Activated CD4-positive, alpha-beta T cell treated with anti-CD3 and anti-CD28 coated beads, Interleukin-10, Interleukin-2, amounts not matched to agents 100 ng/mL and 50 ng/mL, durations not matched to agents 16 hours and 8 hours (primary cell): ENCODE results near the gene RALGDS.

ENCODE experiments used
- DNase-seq: peaks from one replicate; pipeline ENCODE4 v3.0.0-alpha.2; 2020

The RALGDS gene

DNA sequence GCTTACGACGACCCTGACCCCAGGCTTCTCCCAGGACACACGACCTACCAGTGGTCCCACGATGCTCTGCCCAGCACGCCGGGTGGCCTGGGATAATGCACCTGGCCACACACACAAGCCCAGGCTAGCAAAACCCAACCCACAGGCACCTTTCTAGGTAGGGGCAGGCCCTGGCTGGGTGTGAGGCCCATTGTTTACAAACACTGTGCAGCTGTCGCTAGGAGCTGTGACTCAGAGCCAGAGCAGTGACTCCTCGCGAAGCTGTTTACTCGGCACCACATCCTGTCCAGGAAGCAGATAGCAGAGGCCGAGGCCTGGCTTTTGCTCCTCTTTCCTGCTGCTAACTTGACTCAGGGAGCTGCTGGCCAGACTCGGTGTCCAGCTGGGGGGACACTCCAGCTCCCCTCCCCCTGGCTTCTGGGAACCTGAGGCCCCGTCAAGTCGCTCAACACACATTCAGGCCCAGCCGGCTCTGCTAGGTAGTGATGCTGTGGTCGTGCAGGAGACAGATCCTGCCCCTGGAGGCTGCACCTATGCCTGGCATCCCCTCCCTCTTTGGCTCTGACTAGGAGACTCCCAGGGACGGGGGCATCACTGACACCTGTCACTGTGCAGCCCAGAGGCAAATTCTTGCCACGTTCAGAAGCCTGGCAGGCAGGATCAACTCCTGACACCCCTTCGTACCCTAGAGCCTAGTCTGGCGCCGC lies 12.8 kb upstream of the RALGDS start:
- peak; percentile 96 for DNase-seq

DNA sequence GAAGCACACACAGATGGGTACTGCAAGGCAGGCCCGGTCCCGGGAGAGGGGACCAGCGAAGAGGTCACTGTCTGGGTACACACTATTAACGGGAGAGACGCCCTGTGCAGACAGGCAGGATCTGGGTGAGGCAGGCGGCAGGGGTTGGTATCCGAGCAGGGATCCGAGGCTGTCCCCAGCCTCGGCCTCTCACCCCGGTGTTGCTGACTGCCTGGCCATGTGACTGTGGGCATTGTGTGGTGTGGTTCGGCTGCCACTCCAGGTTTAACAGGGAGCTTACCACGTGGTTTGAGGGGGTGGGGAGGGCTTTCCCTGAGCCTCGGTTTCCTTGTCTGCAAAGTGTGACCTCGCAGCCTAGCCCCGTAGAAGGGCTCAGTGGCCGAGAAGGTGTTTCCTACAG lies 11.1 kb upstream of the RALGDS start:
- no peak for DNase-seq

DNA sequence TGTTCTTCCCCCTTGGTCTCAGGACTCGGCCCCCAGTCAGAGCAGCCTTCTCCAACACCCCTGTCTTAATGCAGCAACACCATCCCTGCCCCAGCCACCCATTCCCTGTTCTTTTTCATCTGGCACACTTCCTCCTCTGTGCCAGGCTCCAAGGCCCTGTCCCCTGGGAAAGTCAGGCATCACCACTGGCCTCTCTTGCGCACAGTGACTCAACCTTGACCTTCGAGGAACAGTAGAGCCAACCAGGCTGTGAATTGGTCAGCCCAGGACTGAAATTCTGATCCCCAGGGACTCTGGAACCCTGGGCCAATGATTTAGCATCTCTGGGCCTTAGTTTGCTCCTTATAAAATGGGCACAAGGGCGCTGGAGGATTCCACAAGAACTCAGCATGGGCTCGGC lies 10.5 kb upstream of the RALGDS start:
- DNase-seq = no peak

DNA sequence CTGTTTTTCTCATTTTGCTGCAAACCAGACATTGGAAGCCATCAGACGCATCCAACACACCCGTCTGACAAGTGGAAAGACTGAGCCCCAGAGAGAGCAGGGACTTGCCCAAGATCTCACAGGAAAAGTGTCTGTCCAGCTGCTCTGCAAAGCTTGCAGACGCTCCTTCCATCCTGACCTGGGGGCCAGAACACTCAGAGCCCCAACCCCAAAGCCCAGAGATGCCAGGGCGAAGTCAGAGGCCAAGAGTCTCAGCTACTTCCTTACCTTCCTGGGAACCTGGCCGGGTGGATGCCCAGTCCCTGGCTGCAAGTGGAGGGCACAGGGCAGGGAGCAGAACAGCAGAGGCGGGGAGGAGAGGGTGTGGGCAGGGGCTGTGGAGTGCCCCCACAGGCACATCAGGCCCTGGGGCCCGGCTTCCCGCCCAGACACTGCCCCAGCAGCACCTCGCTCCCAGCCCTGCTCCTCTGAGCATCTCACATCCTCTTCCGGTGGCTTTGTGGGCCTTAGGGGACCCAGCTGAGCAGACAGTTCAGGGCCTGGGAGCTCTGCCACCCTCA lies 9.7 kb upstream of the RALGDS start:
- DNase-seq = peak; percentile 82

DNA sequence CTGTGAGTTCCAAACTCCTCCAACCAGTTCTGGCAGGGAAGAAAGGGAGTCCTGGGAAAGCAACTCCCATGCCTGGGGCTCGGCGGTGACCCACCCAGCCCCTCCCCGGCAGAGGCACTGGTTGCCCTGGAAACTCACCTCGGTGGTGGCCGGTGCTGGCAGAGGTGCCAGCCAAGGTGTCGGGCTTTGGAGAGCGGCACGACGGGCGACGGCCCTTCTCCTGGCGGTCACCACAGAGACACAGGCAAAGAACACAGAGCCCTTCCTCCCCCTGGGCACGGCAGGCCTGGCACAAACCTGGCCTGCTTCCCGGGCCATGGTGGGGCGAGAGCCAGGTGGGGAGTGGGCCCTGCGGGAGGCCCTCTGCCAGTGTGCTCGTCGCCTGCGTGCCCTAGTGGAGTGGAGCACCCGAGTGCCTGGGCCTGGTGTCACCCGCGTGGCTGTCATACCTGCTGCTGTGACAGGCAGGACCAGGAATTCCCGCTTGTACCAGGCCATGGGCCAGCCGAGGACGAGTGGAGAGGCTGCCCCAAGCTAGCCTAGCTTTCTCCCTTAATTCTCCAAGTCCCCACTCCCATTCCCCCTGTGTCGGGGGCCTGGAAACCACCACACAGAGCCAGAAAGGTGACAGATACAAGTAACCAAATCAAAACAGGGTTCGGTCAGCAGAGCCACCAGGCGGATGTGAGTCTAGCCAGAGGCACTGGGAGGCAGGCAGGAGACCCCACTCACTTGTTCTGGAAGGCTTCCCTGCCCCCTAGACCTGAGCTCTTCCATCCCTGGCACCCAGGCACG lies 8.2 kb upstream of the RALGDS start:
- no peak for DNase-seq

DNA sequence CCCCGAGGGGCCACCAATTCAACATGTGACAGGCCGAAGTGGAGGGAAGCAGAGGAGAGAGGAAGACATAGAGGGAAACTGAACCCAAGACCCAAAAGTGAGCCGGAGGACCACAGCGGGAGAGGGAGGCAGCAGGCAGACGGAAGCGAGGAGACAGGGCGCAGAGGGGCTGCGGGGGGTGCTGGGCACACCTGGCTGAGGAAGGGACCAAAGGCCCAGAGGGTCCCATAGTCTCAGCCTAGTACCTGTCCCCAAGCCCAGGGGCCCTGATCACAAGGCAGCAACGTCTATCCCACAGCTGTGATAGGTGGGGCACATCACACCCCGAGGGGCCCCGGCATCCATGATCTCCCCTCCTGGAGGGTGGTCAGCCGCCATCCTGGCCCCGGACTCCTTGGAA lies 7.1 kb upstream of the RALGDS start:
- no peak for DNase-seq

DNA sequence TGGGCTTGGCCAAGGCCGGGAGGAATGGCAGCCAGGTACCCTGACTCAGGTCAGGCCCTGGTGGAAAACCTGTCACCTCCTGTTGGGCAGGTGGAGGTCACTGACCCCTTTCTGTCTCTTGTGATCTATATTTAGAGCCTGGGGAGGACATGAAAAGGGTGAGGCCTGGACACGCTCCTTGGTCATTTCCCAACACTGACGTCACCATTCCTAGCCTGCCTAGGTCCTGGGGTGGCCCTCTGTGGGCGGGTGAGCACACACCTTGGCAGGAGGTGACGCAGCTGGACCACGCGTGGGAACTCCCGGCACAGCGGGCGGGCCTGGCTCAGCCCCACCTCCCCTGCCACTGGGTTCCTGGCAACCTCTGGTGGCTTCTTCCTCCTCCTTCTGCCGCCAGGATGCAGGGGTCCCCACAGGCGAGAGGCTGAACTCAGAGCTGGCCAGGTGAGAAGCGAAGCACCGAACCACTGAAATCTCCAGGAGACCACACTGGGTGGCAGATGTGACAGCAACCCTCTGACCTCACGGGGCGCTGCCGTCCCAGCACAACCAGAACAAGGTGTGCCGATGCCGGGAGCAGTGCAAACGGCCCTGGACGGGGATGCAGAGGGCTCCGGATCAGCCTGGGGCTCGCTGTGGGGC lies 6.4 kb upstream of the RALGDS start:
- DNase-seq = peak; percentile 44

DNA sequence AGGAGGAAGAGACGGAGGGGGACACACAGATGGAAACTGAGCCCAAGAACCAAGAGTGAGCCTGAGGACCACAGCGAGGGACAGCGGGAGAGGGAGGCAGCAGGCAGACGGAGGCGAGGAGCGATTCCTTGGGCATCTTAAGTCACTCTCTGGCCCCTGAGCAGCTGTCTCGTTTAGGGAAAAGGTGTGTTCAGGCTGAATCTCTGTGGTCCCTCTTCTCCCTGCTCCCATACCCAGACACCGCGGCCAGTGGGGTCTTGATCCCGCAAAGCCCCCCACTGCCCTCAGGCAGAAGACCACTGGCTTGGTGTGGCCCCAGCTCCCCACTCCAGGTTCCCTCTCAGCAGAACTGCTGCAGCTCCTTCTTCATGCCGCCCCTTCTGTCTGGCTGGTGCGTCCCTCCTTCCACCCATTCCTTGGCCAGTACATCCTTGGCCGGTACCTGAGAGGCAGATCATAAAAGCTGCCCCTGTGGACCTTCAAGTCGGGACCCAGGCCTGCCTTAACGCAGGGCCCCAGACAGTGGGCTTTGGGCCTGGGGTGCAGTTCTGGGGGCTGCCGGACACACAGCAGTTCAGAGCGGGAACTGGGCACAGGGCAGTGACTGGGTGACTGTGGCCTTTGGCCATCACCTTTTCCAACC lies 5.8 kb upstream of the RALGDS start:
- no peak for DNase-seq

DNA sequence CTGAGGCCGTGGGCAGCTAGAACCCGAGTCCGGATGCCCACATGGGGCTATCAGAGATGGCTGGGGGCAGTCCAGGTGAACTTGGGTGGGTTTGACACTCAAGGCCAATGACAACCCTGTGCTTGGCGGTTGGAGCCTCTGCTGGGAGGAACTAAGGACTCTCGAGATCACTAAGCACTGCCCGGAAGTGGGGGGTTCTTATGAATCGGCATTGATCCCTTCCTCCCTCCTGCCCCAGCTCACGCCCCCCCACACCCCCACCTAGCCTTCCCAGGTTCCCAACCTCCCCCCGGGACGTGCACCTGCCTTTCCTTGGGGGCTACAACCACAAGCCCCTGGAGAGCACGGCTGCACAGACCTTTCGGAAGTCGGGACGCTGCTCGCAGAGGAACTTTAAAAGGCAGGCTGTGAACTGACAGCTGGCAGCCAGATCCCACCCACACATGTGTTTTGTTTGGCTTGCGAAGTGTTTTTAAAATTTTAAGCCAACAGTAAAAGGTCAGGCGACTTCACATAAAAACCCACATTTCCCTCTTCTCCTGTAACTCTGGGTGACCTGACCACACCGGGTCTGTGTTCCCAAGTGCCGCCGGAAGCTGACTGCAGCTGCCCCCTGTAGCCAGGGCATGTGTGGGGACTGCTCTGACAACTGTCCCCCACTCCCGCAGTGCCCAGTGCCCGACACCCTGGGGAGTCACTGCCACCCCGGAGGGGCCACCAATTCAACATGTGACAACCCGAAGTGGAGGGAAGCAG lies 5.1 kb upstream of the RALGDS start:
- DNase-seq = peak; percentile 43

DNA sequence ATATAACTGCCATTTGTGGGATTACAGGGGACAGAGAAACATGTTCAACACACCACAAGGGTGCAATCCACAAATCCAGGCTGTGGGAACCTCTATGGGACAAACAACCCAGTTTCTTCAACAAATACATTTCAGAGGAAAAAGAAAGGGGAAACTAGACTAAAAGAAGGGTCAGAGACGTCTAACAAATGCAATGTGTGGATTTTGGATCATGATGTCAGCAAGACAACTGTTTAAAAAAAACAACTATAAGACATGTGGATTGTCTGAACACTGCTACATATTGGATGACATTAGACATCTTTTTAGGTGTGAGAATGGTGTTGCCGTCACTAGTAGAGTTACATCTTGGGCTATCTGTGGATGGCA lies 3.9 kb upstream of the RALGDS start:
- no peak for DNase-seq

DNA sequence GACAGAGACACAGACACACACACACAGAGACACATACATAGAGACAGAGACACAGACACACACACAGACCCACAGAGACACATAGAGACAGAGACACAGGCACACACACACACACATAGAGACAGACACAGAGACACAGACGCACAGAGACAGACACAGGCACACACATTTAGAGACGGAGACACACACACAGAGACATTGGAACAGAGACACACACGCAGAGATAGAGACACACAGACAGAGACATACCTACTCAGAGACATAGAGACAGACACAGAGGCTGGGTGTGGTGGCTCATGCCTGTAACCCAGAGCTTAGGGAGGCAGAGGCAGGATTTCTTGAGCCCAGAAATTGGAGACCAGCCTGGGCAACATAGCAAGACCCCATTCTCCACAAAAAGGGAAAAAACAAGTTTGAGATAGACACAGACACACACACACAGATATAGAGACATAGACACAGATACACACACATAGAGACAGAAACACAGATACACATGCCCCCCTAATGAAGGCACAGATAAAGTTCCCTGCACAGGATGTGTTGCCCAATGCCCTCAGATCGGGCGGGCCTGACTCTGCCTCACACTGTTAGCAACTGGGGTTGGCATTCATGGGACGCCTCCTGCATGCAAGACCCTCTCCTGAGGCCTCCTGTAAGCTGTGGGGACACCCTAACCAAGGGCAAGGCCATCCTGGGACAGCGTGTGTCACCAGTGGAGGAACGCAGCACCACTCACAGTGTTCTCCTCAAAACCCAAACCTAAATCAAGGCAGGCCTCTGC lies 3.3 kb upstream of the RALGDS start:
- DNase-seq = no peak

DNA sequence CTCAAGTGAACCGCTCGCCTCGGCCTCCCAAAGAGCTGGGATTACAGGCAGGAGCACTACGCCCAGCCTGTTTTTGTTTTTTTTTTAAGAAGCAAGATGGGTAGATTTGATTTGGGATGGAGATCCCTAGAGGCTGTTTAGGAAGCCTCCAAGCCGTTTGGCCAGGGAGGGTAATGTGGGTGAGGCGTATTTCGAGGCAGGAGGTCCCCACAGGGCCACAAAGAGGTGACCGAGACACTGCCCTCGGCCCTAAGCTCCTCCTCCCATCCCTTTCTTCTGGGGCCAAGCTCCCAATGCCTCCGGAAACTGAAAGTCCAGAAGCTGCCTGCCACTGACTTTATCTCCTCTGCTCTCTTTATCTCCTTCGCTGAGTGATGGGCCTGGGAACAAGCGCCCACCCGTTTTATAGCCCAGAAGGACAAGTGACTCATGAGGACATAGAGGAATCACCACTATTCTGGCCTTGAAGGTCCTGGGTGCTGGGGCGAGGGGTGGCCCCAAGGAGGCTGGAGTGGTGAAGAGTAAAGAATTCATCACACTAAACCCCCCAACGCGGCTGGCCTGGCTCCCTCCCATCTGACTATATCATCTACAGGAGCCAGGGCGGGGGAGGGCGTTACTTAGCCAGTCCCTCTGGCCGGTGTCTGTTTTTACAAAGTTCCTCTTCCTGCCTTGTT lies 2.0 kb upstream of the RALGDS start:
- no peak for DNase-seq

DNA sequence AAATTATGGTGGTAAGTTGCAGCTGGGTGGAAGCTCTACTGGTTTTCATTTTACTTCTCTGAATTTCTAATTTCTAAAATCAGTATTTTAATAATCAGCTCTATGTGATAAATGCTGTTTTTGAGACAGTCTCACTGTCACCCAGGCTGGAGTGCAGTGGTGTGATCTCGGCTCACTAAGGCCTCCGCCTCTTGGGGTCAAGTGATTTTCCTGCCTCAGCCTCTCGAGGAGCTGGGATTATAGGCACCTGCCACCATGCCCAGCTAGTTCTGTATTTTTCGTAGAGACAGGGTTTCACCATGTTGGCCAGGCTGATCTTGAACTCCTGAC lies 1.5 kb upstream of the RALGDS start:
- DNase-seq = no peak

DNA sequence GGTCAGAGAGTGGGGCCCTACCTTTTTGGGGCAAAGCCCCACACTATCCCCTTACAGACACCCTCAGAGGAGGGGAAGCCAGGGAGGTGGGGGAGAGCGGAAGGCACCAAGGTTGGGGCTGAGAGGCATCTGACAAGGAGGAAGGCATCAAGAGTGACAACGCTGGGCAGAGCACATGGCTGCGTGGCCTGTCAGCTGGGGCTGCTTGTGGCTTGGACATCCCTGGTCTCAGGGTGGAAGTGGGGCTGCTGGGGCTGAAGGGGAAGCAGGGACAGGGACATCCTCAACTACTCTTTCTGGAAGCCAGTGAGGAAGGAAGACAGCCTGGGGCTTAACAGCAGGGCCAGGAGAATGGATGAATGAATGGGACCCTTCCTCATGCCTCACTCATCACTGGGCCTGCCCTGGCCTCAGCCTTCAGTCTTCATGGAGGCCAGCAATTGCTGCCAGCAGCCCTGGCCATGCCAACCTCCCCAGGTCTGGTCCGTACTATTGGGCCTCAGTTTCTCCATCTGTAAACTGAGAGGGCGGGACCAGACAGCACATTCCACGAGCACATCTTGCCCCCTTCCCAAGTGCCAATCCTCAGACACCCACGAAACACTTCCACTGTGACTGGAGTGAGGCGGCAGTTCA lies 993 bp upstream of the RALGDS start:
- DNase-seq = no peak

DNA sequence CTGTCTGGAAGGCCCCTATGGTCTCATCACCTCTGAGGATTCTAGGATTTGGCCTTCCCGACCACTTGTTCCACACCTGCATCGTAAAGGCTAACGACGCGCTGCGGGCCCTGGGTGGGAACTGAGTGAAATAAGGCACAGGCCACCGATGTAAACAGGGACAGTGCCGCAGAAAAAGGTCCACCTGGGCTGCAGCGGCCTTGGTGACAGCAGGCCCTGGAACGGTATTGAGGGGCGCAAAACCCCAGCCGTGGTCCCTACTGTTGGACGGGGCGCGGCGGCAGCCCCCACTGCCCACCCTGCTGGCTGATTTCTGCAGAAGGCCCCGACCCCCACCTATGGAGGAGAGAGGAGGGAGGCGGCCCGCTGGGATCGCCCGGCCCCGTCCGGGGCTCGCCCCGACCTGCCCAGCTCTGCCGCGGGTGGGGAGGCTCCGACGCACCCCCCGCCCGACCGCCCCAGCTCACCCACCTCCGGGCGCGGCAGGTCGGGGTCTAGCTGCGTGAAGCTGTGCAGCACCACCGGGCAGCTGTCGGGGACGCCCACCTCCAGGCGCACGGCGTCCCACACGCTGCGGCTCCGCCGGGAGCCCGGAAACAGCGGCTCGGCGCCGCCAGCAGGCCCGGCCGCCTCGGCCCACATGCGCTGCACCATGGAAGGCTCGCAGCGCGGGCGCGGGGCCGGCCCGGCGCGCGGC lies 391 bp downstream of the RALGDS start:
- DNase-seq = no peak

DNA sequence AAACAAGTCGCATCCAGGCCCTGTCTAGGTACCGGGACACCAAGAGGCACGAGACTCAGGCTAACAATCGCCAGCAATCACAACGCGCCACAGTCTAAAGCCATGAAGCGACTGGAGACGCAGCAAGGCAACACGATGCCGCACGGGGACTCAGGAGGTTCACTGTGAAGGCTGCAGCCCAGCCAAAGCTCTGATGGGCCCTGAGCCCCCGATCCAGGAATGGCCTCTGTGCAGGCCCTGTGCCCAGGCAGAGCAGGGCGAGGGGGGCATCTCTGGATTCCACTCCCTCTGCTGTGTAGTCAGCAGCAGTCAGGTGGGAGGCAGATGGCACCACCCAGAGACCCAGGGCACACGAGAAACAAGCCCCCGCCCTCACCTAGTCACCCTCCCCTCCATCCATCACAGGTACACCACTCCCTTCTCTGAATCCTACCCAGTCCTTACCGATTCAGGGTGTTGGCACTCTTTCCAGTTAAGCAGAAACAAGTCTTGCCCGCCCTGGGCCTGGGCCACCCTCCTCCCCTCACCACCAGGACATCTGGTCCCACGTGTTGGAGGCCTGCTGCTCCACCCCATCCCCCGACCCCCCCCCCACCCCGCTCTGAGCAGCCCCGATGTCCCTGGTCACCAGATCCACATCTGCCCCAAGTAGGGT lies 1.1 kb downstream of the RALGDS start:
- no peak for DNase-seq

DNA sequence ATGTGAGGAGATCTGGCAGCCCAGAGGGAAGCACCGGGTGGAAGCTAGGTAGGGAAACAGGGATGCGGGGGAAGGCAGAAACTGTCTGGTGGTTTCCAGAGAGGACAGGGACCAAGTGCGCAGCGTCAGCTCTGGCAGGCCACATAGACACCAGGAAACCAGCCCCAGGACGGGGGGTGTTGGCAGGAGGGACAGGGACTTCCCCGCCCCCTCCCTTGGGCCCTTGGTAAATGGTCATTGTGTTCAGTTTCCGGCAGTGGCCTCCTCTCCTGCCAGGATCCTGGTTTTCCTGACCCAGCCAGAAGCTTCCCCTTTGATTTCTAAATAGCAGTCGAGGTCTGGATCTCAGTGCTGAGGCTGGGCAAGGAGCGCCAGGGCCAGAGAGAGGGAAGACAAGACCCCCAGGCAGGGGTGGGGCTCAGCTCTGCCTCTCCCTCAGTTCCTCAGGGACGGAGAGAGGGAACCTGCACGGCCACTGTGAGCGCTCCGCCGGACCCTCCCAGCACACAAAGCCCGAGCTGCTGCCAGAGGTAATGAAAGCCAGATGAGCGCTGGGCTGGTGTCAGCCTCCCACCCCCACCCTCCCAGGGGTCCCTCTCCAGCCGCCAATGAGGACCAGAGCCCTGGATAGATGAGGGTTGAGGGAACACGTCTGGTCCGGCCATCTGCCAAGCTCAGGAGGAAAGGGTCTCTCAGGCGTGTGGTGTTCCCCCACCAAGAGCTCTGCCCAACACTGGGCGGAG lies 1.8 kb downstream of the RALGDS start:
- no peak for DNase-seq

DNA sequence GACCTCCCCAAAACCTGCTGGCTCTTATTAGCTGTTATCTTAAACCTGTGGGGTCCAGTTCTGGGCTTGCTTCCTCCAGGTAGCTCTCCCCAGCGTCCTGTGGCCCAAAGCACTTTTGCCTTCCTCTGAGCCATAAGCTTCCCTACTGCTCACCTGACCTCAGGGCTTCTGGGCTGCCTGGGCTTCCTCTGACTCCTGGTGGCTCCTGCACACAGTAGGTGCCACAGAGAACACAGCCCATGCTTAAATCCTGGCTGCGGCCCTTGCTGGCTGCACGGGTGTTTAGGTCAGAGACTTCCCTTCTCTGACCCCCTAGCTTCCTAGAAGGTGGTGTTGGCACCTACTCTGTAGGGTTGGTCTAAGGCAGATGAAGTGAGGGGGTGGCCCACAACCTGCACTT lies 2.5 kb downstream of the RALGDS start:
- no peak for DNase-seq

DNA sequence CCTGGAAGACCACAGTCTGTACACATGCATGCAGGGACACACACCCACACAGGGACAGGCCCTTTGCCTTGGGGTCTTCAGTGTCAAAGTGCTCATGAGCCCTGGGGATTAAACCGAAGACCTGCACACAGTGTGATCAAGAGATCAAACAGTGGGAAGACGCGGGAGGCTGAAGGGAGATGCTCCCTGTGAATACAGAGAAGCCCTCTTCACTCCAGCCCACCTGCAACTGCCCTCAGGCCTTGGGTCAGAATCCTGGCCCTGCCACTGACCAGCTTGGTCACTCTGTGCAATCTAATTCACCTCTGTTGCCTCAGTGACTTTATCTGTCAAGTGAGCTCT lies 2.9 kb downstream of the RALGDS start:
- no peak for DNase-seq
